Measurements from ENCODE around the gene HCFC2. TPM values are rescaled to one million over a fixed set of nuclear protein-coding genes. Genes with fewer than 3 reads are reported as not detected.

Gene HCFC2
- total and polyA plus RNA-seq, 2 of the 4 experiments (the other 2 are of a cell fraction), result 12.0 to 34.2 TPM

DNA sequence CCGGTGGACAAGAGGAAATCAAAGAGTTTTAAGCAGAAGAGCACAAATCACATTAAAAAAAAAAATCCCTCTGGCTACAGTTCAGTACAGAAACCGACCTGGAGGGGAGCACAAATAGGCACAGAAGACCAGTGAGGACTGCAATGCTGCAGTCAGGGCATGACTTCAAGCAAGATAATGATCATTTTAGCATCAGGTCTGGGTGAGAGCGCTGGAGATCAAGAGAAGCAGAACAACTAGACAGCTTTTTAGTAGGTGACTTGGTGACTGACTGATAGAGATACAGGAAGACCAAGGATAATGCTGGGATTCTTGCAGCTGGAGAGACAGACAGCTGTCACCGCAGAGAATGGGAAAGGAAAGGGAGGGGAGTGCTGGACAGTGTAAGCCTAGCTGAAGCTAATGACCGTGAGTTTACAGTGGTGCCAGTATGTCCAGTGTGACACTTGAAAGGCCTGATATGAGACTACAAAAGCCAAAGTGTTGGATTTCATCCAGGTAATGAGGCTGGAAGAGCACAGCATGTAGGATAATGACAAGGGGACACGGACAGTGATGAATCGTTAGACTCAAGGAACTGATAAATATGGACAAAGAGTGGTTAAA, 68.1 kb downstream of the HCFC2 start:
- CTCF ChIA-PET, result interaction anchor here (1.3 kb wide), 1 partner anchor 74 kb away, joined by 3 read pairs; no protein-coding TSS in a partner anchor
- BruUV-seq (replicated peaks), result no TSS peak
- H3K4me1 ChIP-seq (ENCODE audit: control insufficient read depth, insufficient read depth, low read length), result peaks cover 25% of the 10 kb centered on the region

More for the DNA sequence above, 68.1 kb downstream of the HCFC2 start:
- Histone ChIP-seq H3K9me3 (ENCODE audit: control insufficient read depth, insufficient read depth, low read length) (no peaks in the 10 kb centered on the region), H2BK120ac (ENCODE audit: low read depth, low read length) (peak overlapping the region; percentile 59), H4K8ac (ENCODE audit: low read depth in 2 of 2, low read length in 2 of 2) (peak overlapping the region; percentile 40 to 41; a peak in 2 of 4 replicates), H2BK20ac (ENCODE audit: low read depth, low read length) (peak overlapping the region; percentile 61), H2BK15ac (ENCODE audit: low read depth, low read length) (peak overlapping the region; percentile 85; the same call in 2 of the 3 replicates), H3K9me1 (ENCODE audit: insufficient read depth, low read length) (peaks cover 23% of the 10 kb centered on the region), H4K91ac (ENCODE audit: insufficient read depth, low read depth, low read length) (peak overlapping the region; percentile 59), H3K23ac (ENCODE audit: low read depth, low read length) (peak overlapping the region; percentile 87), H3K27ac (ENCODE audit: insufficient read depth, low read length) (no peak overlapping the region), H3K9ac (ENCODE audit: low read depth, low read length) (no peak overlapping the region), H3K36me3 (ENCODE audit: control insufficient read depth, insufficient read depth, low read length) (peaks cover 25% of the 10 kb centered on the region), H3K4me2 (ENCODE audit: low read depth, low read length) (0 out of 2 replicates have a peak overlapping the region, but pooled peaks have one; percentile 7), H2AFZ (replicated peaks; ENCODE audit: low read length, poor library complexity) (peak overlapping the region; percentile 64), H3K18ac (ENCODE audit: low read depth, low read length) (no peak overlapping the region), H3K4me3 (ENCODE audit: insufficient read depth, low read depth, low read length) (no peak overlapping the region), H2AK9ac (replicated peaks; ENCODE audit: low read depth, low read length, poor library complexity) (no peak overlapping the region), H3K79me1 (ENCODE audit: low read depth in 1 of 2, low read length in 2 of 2) (peaks cover 38 to 80% of the 10 kb centered on the region in 2 experiments), H3K27me3 (ENCODE audit: control insufficient read depth, insufficient read depth, low read length) (no peaks in the 10 kb centered on the region), H3K56ac (ENCODE audit: extremely low read depth, insufficient read depth, low read length) (no peak overlapping the region), H4K20me1 (ENCODE audit: insufficient read depth, low read length) (peaks cover 5% of the 10 kb centered on the region; the same call in 1 of the 2 replicates), H3K14ac (replicated peaks; ENCODE audit: low read depth, low read length) (peak overlapping the region; percentile 66), H4K5ac (ENCODE audit: low read depth, low read length) (no peak overlapping the region), H2AK5ac (ENCODE audit: low read depth, low read length) (peak overlapping the region; percentile 96), H3K4ac (ENCODE audit: low read depth, low read length) (peak overlapping the region; percentile 66), H2BK5ac (ENCODE audit: low read depth, low read length, poor library complexity, severe bottlenecking) (peak overlapping the region; percentile 21)
- 86% methylated on average over 3 of the region's 7 CpGs; no CpG with 5 or more reads in 1 of the 2 experiments for WGBS, 2 experiments (ENCODE audit: extremely low coverage in 2 of 2, insufficient read length in 1 of 2)
- no peak for DNase-seq
- intact Hi-C loops (cut with micrococcal nuclease), result no loop called here
- POLR2A ChIA-PET (ENCODE audit: unreplicated experiment), result no interaction called here
- ATAC-seq (ENCODE audit: low read depth), result no peak
- in situ Hi-C loops (cut with MboI; ENCODE audit: low sequenced_read_pairs), result no loop called here
- dilution Hi-C loops (cut with HindIII; ENCODE audit: low sequenced_read_pairs, unreplicated experiment), result no loop called here
- TF ChIP-seq MAFK (IDR thresholded peaks at IDR 0.05; ENCODE audit: low read depth, low read length) (no peak), CHD1 (IDR thresholded peaks at IDR 0.05; ENCODE audit: low read depth, low read length) (no peak), FOS (IDR thresholded peaks at IDR 0.05; ENCODE audit: low read depth, low read length) (no peak), RFX5 (IDR thresholded peaks at IDR 0.05; ENCODE audit: low read depth, low read length) (no peak), NFE2L2 (IDR thresholded peaks at IDR 0.05; ENCODE audit: low read depth, low read length) (no peak), RAD21 (IDR thresholded peaks at IDR 0.05; ENCODE audit: low read length) (no peak), MAZ (IDR thresholded peaks at IDR 0.05; ENCODE audit: borderline replicate concordance, low read depth, low read length) (no peak), RCOR1 (IDR thresholded peaks at IDR 0.05; ENCODE audit: insufficient replicate concordance, low read length) (no peak)

All from IMR-90 (cell line).